Activated B cell treated with CpG ODN at 0.5 μM for 24 hours (primary cell): Measurements from ENCODE around the gene EPB41L4A. TPM values are rescaled to one million over a fixed set of nuclear protein-coding genes. Genes with fewer than 3 reads are reported as not detected.

Source experiments
- ATAC-seq: fragments of 200-7000 bp; cut with Tn5 transposase; one replicate; pipeline ENCODE4 v1.10.0; 2021; ENCODE audit warnings: low read depth, mild to moderate bottlenecking, moderate library complexity
- CTCF ChIA-PET: fragments of 350-600 bp; sonication (Branson Sonifier 250); formaldehyde crosslinking; loops from one replicate; lab custom pipeline; 2021; ENCODE audit warnings: antibody characterized with exemption; lab: Charles Lee
- POLR2A ChIA-PET: fragments of 350-600 bp; sonication (Branson Sonifier 250); formaldehyde crosslinking; loops from one replicate; lab custom pipeline; 2021; ENCODE audit warnings: antibody characterized with exemption; lab: Charles Lee
- DNase-seq: peaks from one replicate; pipeline ENCODE4 v3.0.0; 2022
- H3K27ac Mint-ChIP-seq: one replicate; pipeline ENCODE4 v1.8.0; 2020; ENCODE audit warnings: mixed read lengths
- H3K27me3 Mint-ChIP-seq: one replicate; pipeline ENCODE4 v1.8.0; 2021; ENCODE audit warnings: mixed read lengths
- H3K36me3 Mint-ChIP-seq: one replicate; pipeline ENCODE4 v1.8.0; 2021; ENCODE audit warnings: low read depth, mixed read lengths
- H3K4me1 Mint-ChIP-seq: one replicate; pipeline ENCODE4 v1.8.0; 2021; ENCODE audit warnings: mixed read lengths
- H3K4me3 Mint-ChIP-seq: one replicate; pipeline ENCODE4 v1.8.0; 2020; ENCODE audit warnings: mild to moderate bottlenecking, mixed read lengths
- H3K9me3 Mint-ChIP-seq: one replicate; pipeline ENCODE4 v1.8.0; 2020; ENCODE audit warnings: mixed read lengths
- CTCF ChIP-seq: fragments of 200-600 bp; IDR thresholded peaks from one replicate; pipeline ENCODE4 v1.8.0; 2022; ENCODE audit warnings: antibody characterized with exemption, mild to moderate bottlenecking
- intact Hi-C: fragments of 100-400 bp; cut with micrococcal nuclease; formaldehyde crosslinking; loops from one replicate; pipeline ENCODE4 v1.15.1; 2024
- total RNA-seq: library from RNA; stranded (reverse); gene quantifications from 2 replicates; pipeline ENCODE4 v1.2.3, GENCODE V29; 2022

The EPB41L4A gene
- total RNA-seq, 1 donor from 2014 or later, result 7.1 TPM

GRCh38 chr5:112344540-112344939 is 74.5 kb downstream of the EPB41L4A start:
- Mint-ChIP-seq H3K36me3 (no peaks in the 10 kb centered on the region), H3K4me1 (no peaks in the 10 kb centered on the region), H3K27ac (no peak overlapping the region), H3K9me3 (no peaks in the 10 kb centered on the region), H3K27me3 (no peaks in the 10 kb centered on the region), H3K4me3 (no peak overlapping the region)
- no peak for TF ChIP-seq CTCF
- ATAC-seq (no peak), DNase-seq (no peak)
- ChIA-PET POLR2A (no interaction called here), CTCF (no interaction called here)
- intact Hi-C loops, result loop anchor here (10.0 kb wide), 1 partner anchor 180 kb away; no protein-coding TSS in a partner anchor

GRCh38 chr5:112342389-112342788 is 76.7 kb downstream of the EPB41L4A start:
- DNase-seq (no peak), ATAC-seq (no peak)
- Mint-ChIP-seq H3K9me3 (no peaks in the 10 kb centered on the region), H3K27me3 (no peaks in the 10 kb centered on the region), H3K27ac (no peak overlapping the region), H3K4me3 (no peak overlapping the region), H3K36me3 (no peaks in the 10 kb centered on the region), H3K4me1 (no peaks in the 10 kb centered on the region)
- TF ChIP-seq CTCF, result no peak
- intact Hi-C loops, result loop anchor here (10.0 kb wide), 1 partner anchor 182 kb away; no protein-coding TSS in a partner anchor
- POLR2A ChIA-PET, result no interaction called here
- CTCF ChIA-PET, result no interaction called here

GRCh38 chr5:112339761-112340160 is 79.3 kb downstream of the EPB41L4A start:
- Mint-ChIP-seq H3K9me3 (no peaks in the 10 kb centered on the region), H3K27me3 (no peaks in the 10 kb centered on the region), H3K36me3 (no peaks in the 10 kb centered on the region), H3K4me1 (no peaks in the 10 kb centered on the region), H3K4me3 (no peak overlapping the region), H3K27ac (no peak overlapping the region)
- CTCF ChIA-PET, result no interaction called here
- POLR2A ChIA-PET, result no interaction called here
- no peak for TF ChIP-seq CTCF
- DNase-seq (no peak), ATAC-seq (no peak)
- intact Hi-C loops, result loop anchor here (10.0 kb wide), 1 partner anchor 185 kb away; no protein-coding TSS in a partner anchor

- ChIA-PET CTCF (no interaction called here), POLR2A (no interaction called here)
- no peaks in the 10 kb centered on the region for H3K27me3 Mint-ChIP-seq
- no peaks in the 10 kb centered on the region for H3K9me3 Mint-ChIP-seq
- TF ChIP-seq CTCF, result no peak
- no peak overlapping the region for H3K27ac Mint-ChIP-seq
- DNase-seq (no peak), ATAC-seq (no peak)
- no peaks in the 10 kb centered on the region for H3K36me3 Mint-ChIP-seq
- H3K4me1 Mint-ChIP-seq, result no peaks in the 10 kb centered on the region
- no peak overlapping the region for H3K4me3 Mint-ChIP-seq
- intact Hi-C loops, result no loop called here
Measured at GRCh38 chr5:112338681-112339337, 80.3 kb downstream of the EPB41L4A start.

- Mint-ChIP-seq H3K27me3 (peaks cover 5% of the 10 kb centered on the region), H3K36me3 (no peaks in the 10 kb centered on the region), H3K4me3 (no peak overlapping the region), H3K27ac (no peak overlapping the region), H3K4me1 (peaks cover 11% of the 10 kb centered on the region), H3K9me3 (no peaks in the 10 kb centered on the region)
- DNase-seq (no peak), ATAC-seq (no peak)
- no peak for TF ChIP-seq CTCF
- POLR2A ChIA-PET, result no interaction called here
- intact Hi-C loops, result no loop called here
- CTCF ChIA-PET, result no interaction called here
Measured at GRCh38 chr5:112333331-112333781, 85.7 kb downstream of the EPB41L4A start.
